T-helper 2 cell treated with Interferon-gamma antibody and Interleukin-4, amounts not matched to agents 5 μg/mL and 100 μg/mL, for 36 hours (primary cell): ENCODE results near the gene CCDC88B.

Source experiments
- DNase-seq: peaks from one replicate; pipeline ENCODE4 v3.0.0; 2021; ENCODE audit warnings: low spot score
- H3K27ac Mint-ChIP-seq: one replicate; pipeline ENCODE4 v1.8.0; 2021; ENCODE audit warnings: mild to moderate bottlenecking, mixed read lengths
- H3K27me3 Mint-ChIP-seq: one replicate; pipeline ENCODE4 v1.8.0; 2021; ENCODE audit warnings: low read depth, mixed read lengths
- H3K36me3 Mint-ChIP-seq: one replicate; pipeline ENCODE4 v1.8.0; 2021; ENCODE audit warnings: low read depth, mixed read lengths
- H3K4me1 Mint-ChIP-seq: one replicate; pipeline ENCODE4 v1.8.0; 2021; ENCODE audit warnings: low read depth, mixed read lengths
- H3K4me3 Mint-ChIP-seq: one replicate; pipeline ENCODE4 v1.8.0; 2022; ENCODE audit warnings: mild to moderate bottlenecking, moderate library complexity, mixed read lengths
- H3K9me3 Mint-ChIP-seq: one replicate; pipeline ENCODE4 v1.8.0; 2021; ENCODE audit warnings: mixed read lengths

Gene CCDC88B

DNA sequence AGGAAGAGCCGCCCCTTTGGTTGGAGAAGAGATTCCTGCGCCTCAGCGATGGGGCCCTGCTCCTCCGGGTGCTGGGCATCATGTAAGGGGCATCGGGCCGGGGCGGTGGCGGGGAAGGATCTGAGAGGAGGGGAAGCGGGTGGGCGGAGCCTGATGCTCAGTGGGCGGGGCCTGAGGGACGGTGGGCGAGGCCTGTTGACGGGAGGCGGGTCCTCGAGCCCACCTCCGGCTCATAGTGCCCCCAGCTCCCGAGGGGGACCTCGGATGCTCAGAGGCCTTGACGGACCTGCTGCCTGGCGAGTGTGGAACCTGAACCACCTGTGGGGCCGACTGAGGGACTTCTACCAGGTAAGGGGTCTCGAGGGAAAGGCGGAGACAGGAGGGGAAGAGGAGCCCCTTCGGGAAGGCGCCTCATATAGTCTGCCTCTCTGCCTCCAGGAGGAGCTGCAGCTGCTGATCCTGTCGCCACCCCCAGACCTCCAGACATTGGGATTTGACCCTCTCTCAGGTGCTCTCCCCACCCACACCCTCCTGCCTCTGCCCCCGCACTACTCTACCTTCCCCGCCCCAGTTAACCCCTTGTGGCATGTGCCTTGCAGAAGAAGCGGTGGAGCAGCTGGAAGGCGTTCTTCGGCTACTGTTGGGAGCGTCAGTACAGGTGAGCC, 799 bp downstream of the CCDC88B start:
- Mint-ChIP-seq H3K9me3 (no peaks in the 10 kb centered on the region), H3K4me1 (peaks cover 30% of the 10 kb centered on the region), H3K27ac (peak overlapping the region; percentile 92), H3K4me3 (peak overlapping the region; percentile 93), H3K27me3 (no peaks in the 10 kb centered on the region), H3K36me3 (peaks cover 32% of the 10 kb centered on the region)
- DNase-seq: peak; percentile 68

DNA sequence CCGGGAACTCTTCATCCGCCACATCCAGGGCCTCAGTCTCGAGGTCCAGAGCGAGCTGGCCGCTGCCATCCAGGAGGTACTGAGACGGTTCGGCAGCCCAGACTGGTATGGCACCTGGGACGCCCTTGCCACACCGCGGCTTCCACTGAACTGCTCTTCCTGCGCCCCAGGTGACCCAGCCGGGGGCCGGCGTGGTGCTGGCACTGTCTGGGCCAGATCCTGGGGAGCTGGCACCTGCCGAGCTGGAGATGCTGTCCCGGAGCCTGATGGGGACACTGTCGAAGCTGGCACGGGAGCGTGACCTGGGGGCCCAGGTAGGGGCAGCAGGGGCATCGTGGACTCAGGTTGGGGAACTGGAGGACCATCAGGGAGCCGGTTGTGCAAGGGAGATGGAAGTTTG, 1.4 kb downstream of the CCDC88B start:
- no peaks in the 10 kb centered on the region for H3K27me3 Mint-ChIP-seq
- no peaks in the 10 kb centered on the region for H3K9me3 Mint-ChIP-seq
- DNase-seq: no peak
- peaks cover 30% of the 10 kb centered on the region for H3K4me1 Mint-ChIP-seq
- H3K27ac Mint-ChIP-seq: peak overlapping the region; percentile 57
- peak overlapping the region; percentile 93 for H3K4me3 Mint-ChIP-seq
- peaks cover 32% of the 10 kb centered on the region for H3K36me3 Mint-ChIP-seq

DNA sequence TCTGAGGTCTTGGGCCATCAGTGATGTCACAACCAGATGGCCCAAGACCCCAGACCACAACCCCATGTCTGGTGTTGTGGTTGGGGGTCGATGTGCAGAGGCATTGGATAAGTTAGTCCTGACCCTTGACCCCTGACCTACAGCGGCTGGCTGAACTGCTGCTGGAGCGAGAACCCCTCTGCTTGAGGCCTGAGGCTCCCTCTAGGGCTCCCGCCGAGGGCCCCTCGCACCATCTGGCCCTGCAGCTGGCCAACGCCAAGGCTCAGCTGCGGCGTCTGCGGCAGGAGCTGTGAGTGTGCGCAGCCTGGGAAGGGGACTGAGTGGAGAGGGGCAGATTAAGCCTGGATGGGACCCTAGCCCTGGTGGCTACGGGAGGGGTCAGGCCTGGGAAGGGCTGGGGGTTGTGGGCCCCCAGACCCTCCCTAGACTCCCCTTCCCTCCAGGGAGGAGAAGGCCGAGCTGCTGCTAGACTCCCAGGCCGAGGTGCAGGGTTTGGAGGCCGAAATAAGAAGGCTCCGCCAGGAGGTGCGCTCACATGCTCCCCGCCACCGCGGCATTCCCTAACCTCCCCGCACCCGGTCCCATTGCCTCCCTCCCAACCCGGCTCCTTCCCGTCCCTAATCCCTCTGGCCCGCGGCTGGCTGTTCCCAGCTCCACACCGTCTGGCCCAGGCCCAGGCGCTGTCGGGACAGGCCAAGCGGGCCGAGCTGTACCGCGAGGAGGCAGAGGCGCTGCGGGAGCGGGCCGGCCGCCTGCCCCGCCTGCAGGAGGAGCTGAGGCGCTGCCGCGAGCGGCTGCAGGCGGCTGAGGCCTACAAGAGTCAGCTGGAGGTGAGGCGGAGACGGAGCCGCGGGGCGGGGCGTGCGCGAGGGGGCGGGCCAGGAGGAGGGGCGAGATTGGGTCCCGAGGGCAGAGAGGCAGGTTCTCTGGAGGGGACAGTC, 2.1 kb downstream of the CCDC88B start:
- H3K9me3 Mint-ChIP-seq: no peaks in the 10 kb centered on the region
- H3K4me1 Mint-ChIP-seq: peaks cover 30% of the 10 kb centered on the region
- H3K27me3 Mint-ChIP-seq: no peaks in the 10 kb centered on the region
- peak overlapping the region; percentile 62 for H3K27ac Mint-ChIP-seq
- peak overlapping the region; percentile 36 for H3K4me3 Mint-ChIP-seq
- peak; percentile 86 for DNase-seq
- H3K36me3 Mint-ChIP-seq: peaks cover 34% of the 10 kb centered on the region

DNA sequence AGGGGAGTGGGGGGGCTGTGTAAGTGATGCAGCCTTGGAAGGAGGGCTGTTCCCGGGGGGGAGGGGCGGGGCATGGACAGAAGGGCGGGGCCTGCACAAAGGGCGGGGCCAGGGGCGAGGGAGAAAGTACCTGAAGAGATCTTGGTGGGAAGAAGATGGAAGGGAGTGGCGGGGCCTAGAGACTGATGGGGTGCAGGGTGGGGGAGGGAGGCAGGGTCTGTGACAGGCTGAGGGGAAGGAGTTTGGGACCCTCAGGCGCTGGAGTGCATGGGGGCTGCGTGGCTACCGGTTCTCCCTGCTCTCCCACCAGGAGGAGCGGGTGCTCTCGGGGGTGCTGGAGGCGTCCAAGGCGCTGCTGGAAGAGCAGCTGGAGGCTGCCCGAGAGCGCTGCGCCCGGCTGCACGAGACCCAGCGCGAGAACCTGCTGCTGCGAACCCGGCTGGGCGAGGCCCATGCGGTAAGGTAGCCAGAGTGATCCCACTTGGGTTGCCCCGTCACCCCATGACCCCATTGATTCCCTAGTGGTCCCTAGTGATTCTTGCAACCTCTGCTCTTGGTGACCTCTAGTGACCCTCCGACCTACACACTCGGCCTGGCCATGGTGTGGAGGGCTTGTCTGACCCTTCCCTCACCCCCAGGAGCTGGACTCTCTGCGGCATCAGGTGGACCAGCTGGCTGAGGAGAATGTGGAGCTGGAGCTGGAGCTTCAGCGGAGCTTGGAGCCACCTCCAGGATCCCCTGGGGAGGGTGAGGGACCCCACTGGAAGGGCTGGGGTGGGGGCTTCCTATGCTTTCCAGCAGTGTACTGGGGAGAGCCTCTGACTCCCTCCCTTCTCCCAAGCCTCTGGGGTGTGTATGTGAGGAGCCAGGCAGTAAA, 3.1 kb downstream of the CCDC88B start:
- H3K9me3 Mint-ChIP-seq: no peaks in the 10 kb centered on the region
- H3K4me1 Mint-ChIP-seq: peaks cover 28% of the 10 kb centered on the region
- no peak for DNase-seq
- H3K4me3 Mint-ChIP-seq: peak overlapping the region; percentile 29
- no peak overlapping the region for H3K27ac Mint-ChIP-seq
- H3K27me3 Mint-ChIP-seq: no peaks in the 10 kb centered on the region
- H3K36me3 Mint-ChIP-seq: peaks cover 33% of the 10 kb centered on the region

DNA sequence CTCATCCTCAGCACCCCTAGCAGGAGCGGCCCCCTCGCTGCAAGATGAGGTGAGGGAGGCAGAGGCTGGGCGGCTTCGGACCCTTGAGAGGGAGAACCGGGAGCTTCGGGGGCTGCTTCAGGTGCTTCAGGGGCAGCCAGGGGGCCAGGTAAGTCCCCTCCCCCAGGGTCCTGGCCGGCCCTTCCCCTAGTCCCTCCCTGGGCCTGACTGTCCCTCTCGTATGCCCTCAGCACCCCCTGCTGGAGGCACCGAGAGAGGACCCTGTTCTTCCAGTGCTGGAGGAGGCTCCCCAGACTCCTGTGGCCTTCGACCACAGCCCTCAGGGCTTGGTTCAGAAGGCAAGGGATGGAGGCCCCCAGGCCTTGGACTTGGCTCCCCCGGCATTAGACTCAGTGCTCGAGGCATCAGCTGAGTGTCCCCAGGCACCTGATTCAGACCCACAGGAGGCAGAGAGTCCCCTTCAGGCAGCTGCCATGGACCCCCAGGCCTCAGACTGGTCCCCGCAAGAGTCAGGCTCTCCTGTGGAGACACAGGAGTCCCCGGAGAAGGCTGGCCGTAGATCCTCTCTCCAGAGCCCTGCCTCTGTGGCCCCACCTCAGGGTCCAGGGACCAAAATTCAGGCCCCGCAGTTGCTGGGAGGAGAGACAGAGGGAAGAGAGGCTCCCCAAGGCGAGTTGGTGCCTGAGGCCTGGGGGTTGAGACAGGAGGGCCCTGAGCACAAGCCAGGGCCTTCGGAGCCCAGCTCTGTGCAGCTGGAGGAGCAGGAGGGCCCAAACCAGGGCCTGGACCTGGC, 4.0 kb downstream of the CCDC88B start:
- H3K36me3 Mint-ChIP-seq: peaks cover 31% of the 10 kb centered on the region

DNA sequence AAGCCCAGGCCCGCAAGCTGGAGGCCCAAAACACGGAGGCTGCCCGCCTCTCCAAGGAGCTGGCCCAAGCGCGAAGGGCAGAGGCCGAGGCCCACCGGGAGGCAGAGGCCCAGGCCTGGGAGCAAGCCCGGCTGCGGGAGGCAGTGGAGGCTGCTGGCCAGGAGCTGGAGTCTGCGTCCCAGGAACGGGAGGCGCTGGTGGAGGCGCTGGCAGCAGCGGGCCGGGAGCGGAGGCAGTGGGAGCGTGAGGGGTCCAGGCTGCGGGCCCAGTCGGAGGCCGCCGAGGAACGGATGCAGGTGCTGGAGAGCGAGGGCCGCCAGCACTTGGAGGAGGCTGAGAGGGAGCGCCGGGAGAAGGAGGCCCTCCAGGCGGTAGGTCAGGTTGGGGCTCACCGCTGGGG, 4.8 kb downstream of the CCDC88B start:
- H3K4me1 Mint-ChIP-seq: peaks cover 16% of the 10 kb centered on the region
- peaks cover 26% of the 10 kb centered on the region for H3K36me3 Mint-ChIP-seq
- no peak for DNase-seq
- no peaks in the 10 kb centered on the region for H3K27me3 Mint-ChIP-seq
- no peaks in the 10 kb centered on the region for H3K9me3 Mint-ChIP-seq
- no peak overlapping the region for H3K27ac Mint-ChIP-seq
- H3K4me3 Mint-ChIP-seq: no peak overlapping the region

More for the DNA sequence above, 4.0 kb downstream of the CCDC88B start:
- H3K27ac Mint-ChIP-seq: no peak overlapping the region
- peaks cover 24% of the 10 kb centered on the region for H3K4me1 Mint-ChIP-seq
- no peaks in the 10 kb centered on the region for H3K27me3 Mint-ChIP-seq
- no peak overlapping the region for H3K4me3 Mint-ChIP-seq
- no peaks in the 10 kb centered on the region for H3K9me3 Mint-ChIP-seq
- DNase-seq: no peak

DNA sequence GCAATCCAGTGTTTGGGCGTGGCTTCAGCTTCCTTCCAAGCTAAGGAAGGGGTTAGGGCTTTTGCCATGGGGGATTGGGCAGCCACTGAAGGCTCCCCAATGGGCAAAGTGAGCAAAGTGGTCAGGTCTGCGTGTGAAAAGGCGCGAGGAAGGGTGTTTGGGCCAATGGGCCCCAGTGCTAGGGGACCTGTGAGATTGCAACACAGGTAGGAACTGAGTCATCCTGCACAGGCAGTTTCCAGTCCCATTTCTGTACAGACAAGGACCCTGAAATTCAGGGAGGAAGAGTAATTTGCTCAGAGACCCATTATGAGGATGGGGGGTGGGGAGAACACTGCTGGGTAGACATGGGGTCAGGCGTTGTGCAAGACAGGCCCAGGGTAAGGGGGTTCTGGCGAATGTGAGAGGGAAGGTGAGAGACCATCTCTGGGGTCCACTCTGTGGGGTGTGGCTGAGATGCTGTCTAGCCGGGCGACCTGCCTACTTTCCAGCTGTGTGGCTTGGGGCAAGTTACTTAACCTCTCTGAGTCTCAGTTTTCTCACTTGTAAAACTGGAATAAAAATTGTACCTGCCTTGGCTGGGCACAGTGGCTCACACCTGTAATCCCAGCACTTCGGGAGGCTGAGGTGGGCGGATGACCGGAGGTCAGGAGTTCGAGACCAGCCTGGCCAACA, 7.3 kb downstream of the CCDC88B start:
- H3K27ac Mint-ChIP-seq: no peak overlapping the region
- DNase-seq: no peak

DNA sequence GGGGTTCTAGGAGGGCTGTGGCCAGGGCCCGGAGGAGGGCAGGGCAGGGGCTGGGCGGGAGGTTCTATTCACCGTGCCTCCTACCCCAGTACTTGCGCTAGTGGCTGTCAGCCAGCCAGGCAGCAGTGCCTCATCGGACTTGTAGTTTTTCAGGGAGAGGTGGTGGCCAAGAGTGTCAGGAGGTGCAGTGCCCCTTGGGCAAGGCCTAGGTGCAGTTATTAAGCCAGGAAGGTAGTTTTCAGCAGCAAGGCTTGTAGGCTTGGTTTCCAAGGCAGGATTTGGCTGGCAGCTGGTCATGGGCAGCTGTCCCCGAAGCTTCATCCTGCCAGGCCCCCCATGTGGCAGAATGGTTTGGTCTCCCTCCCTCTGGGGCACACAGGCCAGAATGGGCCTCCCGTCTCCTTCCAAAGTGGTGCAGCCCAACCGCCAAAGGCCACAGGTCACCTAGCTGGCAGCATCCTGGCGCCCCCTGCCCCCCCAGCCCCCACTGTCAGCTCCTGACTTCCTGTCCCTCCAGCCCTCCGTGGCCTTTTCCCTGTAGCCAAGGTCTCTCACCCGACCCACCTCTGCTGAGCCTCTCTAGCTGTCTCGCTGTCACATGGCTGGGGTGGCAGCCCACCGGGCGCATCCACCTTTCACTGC, 8.5 kb downstream of the CCDC88B start:
- no peaks in the 10 kb centered on the region for H3K9me3 Mint-ChIP-seq
- no peak overlapping the region for H3K27ac Mint-ChIP-seq
- H3K36me3 Mint-ChIP-seq: peaks cover 22% of the 10 kb centered on the region
- H3K27me3 Mint-ChIP-seq: no peaks in the 10 kb centered on the region
- peaks cover 1% of the 10 kb centered on the region for H3K4me1 Mint-ChIP-seq
- no peak for DNase-seq
- H3K4me3 Mint-ChIP-seq: no peak overlapping the region

More for the DNA sequence above, 7.3 kb downstream of the CCDC88B start:
- H3K9me3 Mint-ChIP-seq: no peaks in the 10 kb centered on the region
- H3K27me3 Mint-ChIP-seq: no peaks in the 10 kb centered on the region
- H3K4me1 Mint-ChIP-seq: peaks cover 3% of the 10 kb centered on the region
- no peak overlapping the region for H3K4me3 Mint-ChIP-seq
- peaks cover 24% of the 10 kb centered on the region for H3K36me3 Mint-ChIP-seq

DNA sequence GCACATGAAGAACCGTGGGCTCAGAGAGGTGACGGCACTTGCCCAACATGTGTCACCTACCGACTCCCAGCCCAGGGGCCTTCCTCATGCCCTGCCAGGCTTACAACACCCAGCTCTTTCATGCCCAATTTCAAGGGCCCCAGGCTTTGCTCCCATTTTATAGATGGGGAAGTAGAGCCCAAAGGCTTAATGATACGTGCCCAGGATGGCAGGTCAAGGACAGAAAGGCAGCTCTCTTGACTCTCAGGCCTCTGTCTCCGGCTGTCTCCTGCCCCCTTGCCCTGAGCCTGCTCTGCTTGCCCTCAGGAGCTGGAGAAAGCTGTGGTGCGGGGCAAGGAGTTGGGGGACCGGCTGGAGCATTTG, 9.0 kb downstream of the CCDC88B start:
- no peak overlapping the region for H3K4me3 Mint-ChIP-seq
- DNase-seq: no peak
- peaks cover 1% of the 10 kb centered on the region for H3K4me1 Mint-ChIP-seq
- H3K27ac Mint-ChIP-seq: no peak overlapping the region
- H3K9me3 Mint-ChIP-seq: no peaks in the 10 kb centered on the region
- H3K36me3 Mint-ChIP-seq: peaks cover 22% of the 10 kb centered on the region
- H3K27me3 Mint-ChIP-seq: no peaks in the 10 kb centered on the region

DNA sequence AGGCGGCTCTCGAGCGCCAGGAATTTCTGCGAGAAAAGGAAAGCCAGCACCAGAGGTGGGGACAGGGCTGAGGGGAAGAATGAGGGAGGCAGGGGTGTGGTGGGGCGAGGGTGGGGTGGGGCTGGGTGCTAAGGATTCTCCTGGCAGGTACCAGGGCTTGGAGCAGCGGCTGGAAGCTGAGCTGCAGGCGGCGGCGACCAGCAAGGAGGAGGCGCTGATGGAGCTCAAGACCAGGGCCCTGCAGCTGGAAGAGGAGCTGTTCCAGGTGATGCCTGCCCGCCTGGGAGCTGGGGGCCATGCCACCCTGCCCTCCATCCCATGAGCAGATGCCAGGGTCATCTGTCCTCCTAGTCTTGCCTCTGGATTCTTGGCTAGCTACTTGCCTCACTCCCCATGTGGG, 9.4 kb downstream of the CCDC88B start:
- Mint-ChIP-seq H3K4me3 (no peak overlapping the region), H3K27me3 (no peaks in the 10 kb centered on the region), H3K4me1 (peaks cover 1% of the 10 kb centered on the region), H3K27ac (no peak overlapping the region), H3K36me3 (peaks cover 22% of the 10 kb centered on the region), H3K9me3 (no peaks in the 10 kb centered on the region)
- DNase-seq: no peak

DNA sequence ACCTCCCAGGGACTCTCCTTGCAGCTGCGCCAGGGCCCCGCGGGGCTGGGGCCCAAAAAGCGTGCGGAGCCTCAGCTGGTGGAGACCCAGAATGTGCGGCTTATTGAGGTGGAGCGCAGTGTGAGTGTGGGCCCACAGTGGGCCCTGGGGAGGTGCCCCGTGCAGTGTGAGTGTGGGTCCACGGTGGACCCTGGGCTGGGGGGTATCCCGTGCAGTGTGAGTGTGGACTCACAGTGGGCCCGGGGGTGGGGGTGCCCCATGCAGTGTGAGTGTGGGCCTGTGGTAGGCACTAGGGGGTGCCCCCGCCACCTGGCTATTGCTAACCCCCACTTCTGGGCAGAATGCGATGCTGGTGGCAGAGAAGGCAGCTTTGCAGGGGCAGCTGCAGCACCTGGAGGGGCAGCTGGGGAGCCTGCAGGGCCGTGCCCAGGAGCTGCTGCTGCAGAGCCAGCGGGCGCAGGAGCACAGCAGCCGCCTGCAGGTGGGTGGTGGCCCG, 11.2 kb downstream of the CCDC88B start:
- no peak overlapping the region for H3K27ac Mint-ChIP-seq
- DNase-seq: no peak

More for the DNA sequence above, 11.2 kb downstream of the CCDC88B start:
- Mint-ChIP-seq H3K27me3 (no peaks in the 10 kb centered on the region), H3K4me3 (no peak overlapping the region), H3K36me3 (peaks cover 17% of the 10 kb centered on the region), H3K4me1 (no peaks in the 10 kb centered on the region), H3K9me3 (no peaks in the 10 kb centered on the region)
